K562 (cell line): ENCODE data around the gene FUT6. TPM values are rescaled to one million over a fixed set of nuclear protein-coding genes. Genes with fewer than 3 reads are reported as not detected.
A peak's percentile ranks its signal among the peaks of the same experiment; 100 is the strongest.

Experiments
- AFF4 ChIP-seq: sonication (generic); formaldehyde crosslinking; IDR thresholded peaks from 2 replicates; pipeline ENCODE4 v1.8.0; 2023; ENCODE audit warnings: mild to moderate bottlenecking, missing genetic modification reagents
- ARID3B ChIP-seq: fragments of 250-450 bp; sonication (Bioruptor Pico); IDR thresholded peaks from 2 replicates; pipeline ENCODE4 v1.4.0; 2020; ENCODE audit warnings: borderline replicate concordance
- ATF1 ChIP-seq, 2 experiments: fragments of 450-650 bp in 1 of 2; IDR thresholded peaks; 2 replicates each; pipeline ENCODE4 v1.6.1; 2016; ENCODE audit warnings: missing compliant biosample characterization in 1 of 2, missing genetic modification characterization in 1 of 2
- BDP1 ChIP-seq: IDR thresholded peaks from 3 replicates; pipeline ENCODE4 v1.6.1; 2011; ENCODE audit not compliant: insufficient read length, insufficient read depth
- CHD2 ChIP-seq: IDR thresholded peaks from 2 replicates; pipeline ENCODE4 v1.6.1; 2011; ENCODE audit warnings: low read depth, low read length
- E2F3 ChIP-seq: fragments of 250-450 bp; sonication (Bioruptor Pico); IDR thresholded peaks from 2 replicates; pipeline ENCODE4 v1.4.0; 2020; ENCODE audit warnings: mild to moderate bottlenecking
- GABPA ChIP-seq: fragments of 200-800 bp; sonication (Bioruptor generic); conservative IDR thresholded peaks from 2 replicates; pipeline ENCODE4 v1.6.1; 2016; ENCODE audit warnings: low read depth, missing genetic modification characterization, missing compliant biosample characterization
- MECOM ChIP-seq: fragments of 250-450 bp; sonication (Bioruptor Pico); IDR thresholded peaks from 2 replicates; pipeline ENCODE4 v1.8.0; 2022; ENCODE audit warnings: inconsistent platforms
- TCF15 ChIP-seq: fragments of 250-450 bp; sonication (Bioruptor Pico); IDR thresholded peaks from 2 replicates; pipeline ENCODE4 v1.8.0; 2022; ENCODE audit warnings: moderate library complexity, mild to moderate bottlenecking, inconsistent platforms
- ZNF311 ChIP-seq: fragments of 250-450 bp; sonication (Bioruptor Pico); IDR thresholded peaks from 2 replicates; pipeline ENCODE4 v1.4.0; 2020; ENCODE audit warnings: mild to moderate bottlenecking, moderate library complexity
- ZNF609 ChIP-seq: sonication (generic); formaldehyde crosslinking; IDR thresholded peaks from 2 replicates; pipeline ENCODE4 v1.8.1; 2023; ENCODE audit warnings: missing genetic modification reagents, mild to moderate bottlenecking, borderline replicate concordance
- ZNF644 ChIP-seq: fragments of 200-800 bp; sonication (Bioruptor generic); IDR thresholded peaks from 2 replicates; pipeline ENCODE4 v1.6.1; 2016; ENCODE audit warnings: low read depth, missing genetic modification characterization, missing compliant biosample characterization
- polyA plus RNA-seq, 8 experiments: library from polyadenylated mRNA; depleted of rRNA in 4 of 8; stranded (reverse) in 5 of 8; unstranded in 3 of 8; fragments of >200 nt; fragmentation: Nextera tagmentation in 2 of 8; fragmentation: Illumina TruSeq in 1 of 8; extraction: Ambion mirVana in 2 of 8; extraction: Trizol in 1 of 8; gene quantifications; 2 replicates each; pipeline versions ENCODE4 v1.2.1 to v1.2.3, GENCODE V29; 2011 to 2014; ENCODE audit warnings: inconsistent platforms in 1 of 8, missing spikeins in 1 of 8
- total RNA-seq, 7 experiments: library from RNA; depleted of rRNA in 6 of 7; stranded (reverse); fragments of >200 nt in 6 of 7; fragmentation: Illumina TruSeq in 2 of 7; extraction: Trizol in 2 of 7; gene quantifications; 2 replicates each; pipeline versions ENCODE4 v1.2.1 to v1.2.3, GENCODE V29; 2011 to 2021; ENCODE audit warnings: low replicate concordance in 1 of 7

Gene FUT6
- total and polyA plus RNA-seq, 9 of the 15 experiments (the other 6 are each of a cell fraction or from before 2014, with no cell fraction given) = 0.04 TPM; not detected in 8

- TF ChIP-seq ZNF609 (CRISPR knock-in tag) = peak; percentile 87; the same call in 1 of the 2 replicates
- TF ChIP-seq E2F3 (CRISPR knock-in tag) = peak; percentile 72; the same call in 1 of the 2 replicates
- peak; percentile 91 for TF ChIP-seq AFF4 (CRISPR knock-in tag)
- no peak for TF ChIP-seq BDP1
- TF ChIP-seq ZNF644 (tag) = peak; percentile 31; the same call in 1 of the 2 replicates
- TF ChIP-seq TCF15 (CRISPR knock-in tag) = no peak
- TF ChIP-seq ARID3B (CRISPR knock-in tag) = 0 out of 2 replicates have a peak, but pooled peaks have one; percentile 62
- TF ChIP-seq GABPA (tag) = peak; percentile 100
- TF ChIP-seq CHD2 = peak; percentile 61
- no peak for TF ChIP-seq ZNF311 (CRISPR knock-in tag)
- 0 out of 2 replicates have a peak, but pooled peaks have one; percentile 54 for TF ChIP-seq ATF1 (CRISPR knock-in tag; IDR thresholded peaks at IDR 0.05)
- TF ChIP-seq ATF1 (tag; IDR thresholded peaks at IDR 0.05) = peak; percentile 98
- TF ChIP-seq MECOM = no peak
Observed at GRCh38 chr19:5790559-5791520, 48.7 kb downstream of the FUT6 start, which contains the start of gene DUS3L (continued).
